Right lobe of liver (tissue), 6 donors: ENCODE measurements around the gene MYPN. TPM values are rescaled to one million over a fixed set of nuclear protein-coding genes. Genes with fewer than 3 reads are reported as not detected.

Experiments used
- ATAC-seq, 4 donors: fragments of 200-7000 bp; cut with Tn5 transposase; one replicate each; pipeline ENCODE4 v1.9.1; 2020; ENCODE audit warnings: mild to moderate bottlenecking in 4 of 4, moderate library complexity in 4 of 4
- DNase-seq, 3 donors: peaks; one replicate each; pipeline ENCODE4 v3.0.0-alpha.2; 2020
- H3K27ac ChIP-seq, 3 donors: fragments of 200-600 bp; one replicate each; pipeline ENCODE4 v1.8.0; 2022
- H3K27me3 ChIP-seq, 2 donors: fragments of 200-600 bp; one replicate each; pipeline ENCODE4 v1.8.0; 2022
- H3K36me3 ChIP-seq, 4 donors: fragments of 200-600 bp; sonication (generic) in 1 of 4; one replicate each; pipeline versions ENCODE4 v1.5.1 to v1.8.0; 2017 to 2022; ENCODE audit warnings: control low read depth in 1 of 4
- H3K4me1 ChIP-seq, 4 donors: fragments of 200-600 bp; sonication (generic) in 1 of 4; one replicate each; pipeline versions ENCODE4 v1.5.1 to v1.8.0; 2017 to 2022; ENCODE audit warnings: control low read depth in 1 of 4
- H3K4me3 ChIP-seq, 3 donors: fragments of 200-600 bp; one replicate each; pipeline ENCODE4 v1.8.0; 2022
- H3K9me3 ChIP-seq, 4 donors: fragments of 200-600 bp; sonication (generic) in 1 of 4; one replicate each; pipeline versions ENCODE4 v1.5.1 to v1.8.0; 2017 to 2022; ENCODE audit warnings: control low read depth in 1 of 4
- CTCF ChIP-seq, 4 donors: fragments of 200-600 bp in 3 of 4; fragments of 450-650 bp in 1 of 4; IDR thresholded peaks; one replicate each; pipeline versions ENCODE4 v1.5.1 to v1.8.0; 2016 to 2022; ENCODE audit warnings: antibody characterized with exemption in 4 of 4, mild to moderate bottlenecking in 2 of 4
- POLR2A ChIP-seq: fragments of 450-650 bp; IDR thresholded peaks from one replicate; pipeline ENCODE4 v1.6.1; 2017; ENCODE audit warnings: antibody characterized with exemption, mild to moderate bottlenecking
- WGBS: methylation state at CpG from one replicate; pipeline ENCODE4 v1.1.6; 2018; ENCODE audit warnings: low coverage, low lambda C conversion rate; ENCODE audit not compliant: insufficient coverage; ENCODE audit errors: missing lambda C conversion rate; 5-methylcytosine and 5-hydroxymethylcytosine counted together
- intact Hi-C, 2 donors: fragments of 100-400 bp; cut with DNase I; formaldehyde crosslinking; loops; one replicate each; pipeline versions ENCODE4 v1.11.2 to v1.14.1; 2022
- total RNA-seq, 6 experiments: library from RNA; depleted of rRNA in 2 of 6; stranded (reverse); fragments of >200 nt in 2 of 6; fragmentation: NEBNext Ultra II Directional in 3 of 6; extraction: Animal tissue kit (Norgen Biotek cat#: 25700) in 3 of 6; gene quantifications; one replicate each; pipeline versions ENCODE4 v1.1.0 to v1.2.4, GENCODE V29; 2016 to 2023
- donor health status: DM: no; HTN: yes; CAD: no.
- donor health status: DM: no; HTN: no; CAD: no.
- donor health status: DM: no; HTN: no; CAD: no.
- donor health status: DM: no; HTN: yes; CAD: no.
- donor health status: DM: no; HTN: yes; CAD: no.

The MYPN gene
- total RNA-seq, 6 experiments from 2014 or later, result 0.07 to 0.31 (median 0.10) TPM; not detected in 2

- intact Hi-C loops, result no loop called here
- WGBS, result 22% methylated on average over 1 of the region's 1 CpG
- H3K27ac ChIP-seq, result no peak overlapping the region
- H3K9me3 ChIP-seq, result no peaks in the 10 kb centered on the region
- TF ChIP-seq CTCF (IDR thresholded peaks at IDR 0.05) (no peak), POLR2A (no peak)
- H3K27me3 ChIP-seq, result no peaks in the 10 kb centered on the region
- DNase-seq, result no peak
- H3K36me3 ChIP-seq, result no peaks in the 10 kb centered on the region
- peaks cover 0 to 6% (median 0%) of the 10 kb centered on the region in 4 donors for H3K4me1 ChIP-seq
- ATAC-seq, result peak; percentile 70 to 88 (median 83)
- H3K4me3 ChIP-seq, result no peak overlapping the region
Measured at GRCh38 chr10:68125772-68126171, 16.5 kb downstream of the MYPN start.

- peaks cover 0 to 6% (median 0%) of the 10 kb centered on the region in 4 donors for H3K4me1 ChIP-seq
- H3K36me3 ChIP-seq, result no peaks in the 10 kb centered on the region
- TF ChIP-seq POLR2A, result no peak
- no peak for TF ChIP-seq CTCF (IDR thresholded peaks at IDR 0.05)
- ATAC-seq (no peak), DNase-seq (no peak)
- intact Hi-C loops, result no loop called here
- H3K9me3 ChIP-seq, result no peaks in the 10 kb centered on the region
- no peak overlapping the region for H3K4me3 ChIP-seq
- 60% methylated on average over 2 of the region's 2 CpGs for WGBS
- no peaks in the 10 kb centered on the region for H3K27me3 ChIP-seq
- H3K27ac ChIP-seq, result no peak overlapping the region
Measured at GRCh38 chr10:68128015-68128414, 18.7 kb downstream of the MYPN start.

GRCh38 chr10:68132391-68132790 is 23.1 kb downstream of the MYPN start:
- no peak overlapping the region for H3K4me3 ChIP-seq
- ATAC-seq (no peak), DNase-seq (no peak)
- WGBS, result 0% methylated on average over 1 of the region's 1 CpG
- no peaks in the 10 kb centered on the region for H3K36me3 ChIP-seq
- no peaks in the 10 kb centered on the region for H3K9me3 ChIP-seq
- H3K27ac ChIP-seq, result no peak overlapping the region
- TF ChIP-seq CTCF (IDR thresholded peaks at IDR 0.05) (no peak), POLR2A (no peak)
- no peaks in the 10 kb centered on the region for H3K27me3 ChIP-seq
- intact Hi-C loops, result no loop called here
- H3K4me1 ChIP-seq, result no peaks in the 10 kb centered on the region

GRCh38 chr10:68133523-68133922 is 24.2 kb downstream of the MYPN start:
- no peaks in the 10 kb centered on the region for H3K36me3 ChIP-seq
- no peak overlapping the region for H3K4me3 ChIP-seq
- no peaks in the 10 kb centered on the region for H3K4me1 ChIP-seq
- no peaks in the 10 kb centered on the region for H3K9me3 ChIP-seq
- no peaks in the 10 kb centered on the region for H3K27me3 ChIP-seq
- H3K27ac ChIP-seq, result no peak overlapping the region
- TF ChIP-seq POLR2A (no peak), CTCF (IDR thresholded peaks at IDR 0.05) (no peak)
- intact Hi-C loops, result no loop called here
- ATAC-seq (no peak), DNase-seq (no peak)
- 79% methylated on average over 2 of the region's 2 CpGs for WGBS

- intact Hi-C loops, result no loop called here
- H3K27ac ChIP-seq, result no peak overlapping the region
- ATAC-seq, result no peak
- WGBS, result 88% methylated on average over 1 of the region's 1 CpG
- no peaks in the 10 kb centered on the region for H3K36me3 ChIP-seq
- H3K27me3 ChIP-seq, result no peaks in the 10 kb centered on the region
- H3K9me3 ChIP-seq, result no peaks in the 10 kb centered on the region
- no peak for DNase-seq
- no peaks in the 10 kb centered on the region for H3K4me1 ChIP-seq
- H3K4me3 ChIP-seq, result no peak overlapping the region
- no peak for TF ChIP-seq CTCF (IDR thresholded peaks at IDR 0.05)
- TF ChIP-seq POLR2A, result no peak
Measured at GRCh38 chr10:68135362-68135761, 26.1 kb downstream of the MYPN start.
